GM10248 (cell line): ENCODE results near the gene ETNK2.

Source experiments
- CTCF ChIA-PET: fragments of 300-600 bp; sonication (Branson Sonifier 250); formaldehyde crosslinking; extraction: SDS; loops from one replicate; lab custom pipeline; 2021; ENCODE audit warnings: antibody characterized with exemption; lab: Yijun Ruan, JAX
- POLR2A ChIA-PET: fragments of 350-650 bp; sonication (Branson Sonifier 250); formaldehyde crosslinking; extraction: SDS; loops from one replicate; lab custom pipeline; 2020; ENCODE audit warnings: antibody characterized with exemption; lab: Yijun Ruan, JAX
- DNase-seq: peaks from one replicate; pipeline ENCODE4 v3.0.0; 2012; ENCODE audit errors: extremely low spot score
- CTCF ChIP-seq: IDR thresholded peaks from 2 replicates; pipeline ENCODE4 v1.5.1; 2012; ENCODE audit warnings: mild to moderate bottlenecking, low read depth; ENCODE audit errors: extremely low read depth, missing control alignments, control extremely low read depth

ETNK2 gene

GRCh38 chr1:204190212-204191211 lies 38.7 kb upstream of the ETNK2 start:
- TF ChIP-seq CTCF = no peak
- ChIA-PET CTCF (interaction anchor here (0.8 to 7.3 kb wide), 8 partner anchors 13 to 208 kb away, joined by 3 to 46 read pairs (median 4); partner anchors contain the start of gene REN), POLR2A (no interaction called here)
- no peak for DNase-seq

DNA sequence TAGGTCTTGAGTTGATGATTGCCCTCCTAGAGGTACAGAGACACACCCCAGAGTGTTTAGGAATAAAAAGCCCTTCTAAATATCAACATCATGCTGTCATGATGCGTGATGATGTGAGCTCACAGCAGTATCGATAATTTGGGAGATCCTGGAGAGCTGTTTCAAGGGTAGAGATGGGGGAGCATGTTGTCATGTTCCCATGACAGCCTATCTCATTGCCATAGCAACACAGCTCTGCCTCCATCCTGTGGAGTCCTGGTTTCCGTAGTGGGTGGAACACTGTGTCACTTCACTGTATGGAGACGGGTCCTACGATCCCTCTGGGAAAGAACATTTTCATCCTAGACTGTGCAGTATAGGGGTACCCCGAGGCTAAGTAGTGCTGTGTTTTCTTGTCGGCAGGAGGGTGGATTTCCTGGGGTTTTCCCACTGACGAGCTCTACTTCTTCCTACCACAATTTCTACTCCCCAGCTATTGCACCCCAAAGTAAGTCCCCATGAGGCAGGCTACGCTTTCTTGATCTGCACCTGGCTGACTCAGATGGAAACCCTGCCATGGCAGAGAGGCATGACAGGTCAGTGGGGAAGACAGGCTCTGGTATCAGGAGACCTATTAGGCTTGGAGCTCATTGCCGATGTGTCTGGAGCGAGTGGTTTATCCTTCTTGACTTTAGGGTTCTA lies 37.3 kb upstream of the ETNK2 start:
- TF ChIP-seq CTCF = no peak
- ChIA-PET CTCF (interaction anchor here (1.0 to 7.3 kb wide), 4 partner anchors 17 to 210 kb away, joined by 3 to 46 read pairs (median 4); partner anchors contain the start of gene REN), POLR2A (interaction anchor here (0.6 kb wide), 1 partner anchor 884 kb away, joined by 9 read pairs; no protein-coding TSS in a partner anchor)
- DNase-seq = peak; percentile 50

DNA sequence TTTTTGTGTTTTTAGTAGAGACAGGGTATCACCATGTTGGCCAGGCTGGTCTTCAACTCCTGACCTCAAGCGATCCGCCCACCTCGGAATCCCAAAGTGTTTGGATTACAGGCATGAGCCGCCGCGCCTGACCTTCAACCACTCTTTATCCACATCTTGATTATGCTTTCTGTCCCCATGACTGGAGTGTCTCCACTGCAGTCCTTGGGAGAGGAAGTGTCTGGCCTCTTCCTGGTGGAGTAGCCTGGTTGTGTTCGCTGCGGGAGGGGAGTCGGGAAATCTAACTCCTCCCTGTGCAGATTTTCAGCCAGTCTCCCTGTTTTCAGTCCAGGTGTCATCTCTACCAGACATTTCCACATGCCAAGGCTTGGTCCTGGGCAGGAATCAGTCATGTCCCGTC lies 34.8 kb upstream of the ETNK2 start:
- DNase-seq = no peak
- POLR2A ChIA-PET = no interaction called here
- CTCF ChIA-PET = no interaction called here
- no peak for TF ChIP-seq CTCF

- no peak for TF ChIP-seq CTCF
- ChIA-PET POLR2A (no interaction called here), CTCF (interaction anchor here (1.9 kb wide), 1 partner anchor 17 kb away, joined by 6 read pairs; no protein-coding TSS in a partner anchor)
- DNase-seq = no peak
Observed at GRCh38 chr1:204181116-204181515, 29.3 kb upstream of the ETNK2 start.

GRCh38 chr1:204180133-204180532 lies 28.3 kb upstream of the ETNK2 start:
- CTCF ChIA-PET = interaction anchor here (0.8 to 1.9 kb wide), 4 partner anchors 11 to 27 kb away, joined by 3 to 6 read pairs (median 4); no protein-coding TSS in a partner anchor

More at GRCh38 chr1:204180133-204180532, 28.3 kb upstream of the ETNK2 start:
- no peak for TF ChIP-seq CTCF
- DNase-seq = no peak
- POLR2A ChIA-PET = no interaction called here
